ENCODE data around the gene HJV.

The HJV gene

GRCh38 chr1:146007489-146008133 lies 13.9 kb downstream of the HJV start:
- no peak for TF ChIP-seq CTCF (IDR thresholded peaks at IDR 0.05; ENCODE audit: extremely low read depth, insufficient read depth, missing control alignments)
- no peak for DNase-seq (ENCODE audit: low spot score)
- in situ Hi-C loops (cut with MboI; ENCODE audit: low pct_unique_long_range_greater_than_20kb, low sequenced_read_pairs, unreplicated experiment) = loop anchor here (25.0 kb wide), 1 partner anchor 120 kb away; the partner anchor contains the start of gene ANKRD35

GRCh38 chr1:146001709-146002108 lies 19.8 kb downstream of the HJV start:
- in situ Hi-C loops (cut with MboI; ENCODE audit: low pct_unique_long_range_greater_than_20kb, low sequenced_read_pairs, unreplicated experiment) = loop anchor here (25.0 kb wide), 1 partner anchor 114 kb away; the partner anchor contains the start of gene ANKRD35
- DNase-seq (ENCODE audit: low spot score) = no peak
- TF ChIP-seq CTCF (IDR thresholded peaks at IDR 0.05; ENCODE audit: extremely low read depth, insufficient read depth, missing control alignments) = no peak

GRCh38 chr1:145999321-146000024 lies 22.1 kb downstream of the HJV start:
- DNase-seq (ENCODE audit: low spot score) = no peak
- in situ Hi-C loops (cut with MboI; ENCODE audit: low pct_unique_long_range_greater_than_20kb, low sequenced_read_pairs, unreplicated experiment) = loop anchor here (25.0 kb wide), 1 partner anchor 112 kb away; the partner anchor contains the start of gene ANKRD35
- TF ChIP-seq CTCF (IDR thresholded peaks at IDR 0.05; ENCODE audit: extremely low read depth, insufficient read depth, missing control alignments) = no peak

GRCh38 chr1:145997718-145998023 lies 23.9 kb downstream of the HJV start:
- no peak for DNase-seq (ENCODE audit: low spot score)
- in situ Hi-C loops (cut with MboI; ENCODE audit: low pct_unique_long_range_greater_than_20kb, low sequenced_read_pairs, unreplicated experiment) = no loop called here
- TF ChIP-seq CTCF (IDR thresholded peaks at IDR 0.05; ENCODE audit: extremely low read depth, insufficient read depth, missing control alignments) = no peak

GRCh38 chr1:145997016-145997717 lies 24.4 kb downstream of the HJV start:
- DNase-seq (ENCODE audit: low spot score) = peak; percentile 53
- no peak for TF ChIP-seq CTCF (IDR thresholded peaks at IDR 0.05; ENCODE audit: extremely low read depth, insufficient read depth, missing control alignments)
- in situ Hi-C loops (cut with MboI; ENCODE audit: low pct_unique_long_range_greater_than_20kb, low sequenced_read_pairs, unreplicated experiment) = no loop called here

- TF ChIP-seq CTCF (IDR thresholded peaks at IDR 0.05; ENCODE audit: extremely low read depth, insufficient read depth, missing control alignments) = no peak
- in situ Hi-C loops (cut with MboI; ENCODE audit: low pct_unique_long_range_greater_than_20kb, low sequenced_read_pairs, unreplicated experiment) = no loop called here
- DNase-seq (ENCODE audit: low spot score) = peak; percentile 94
Measured at GRCh38 chr1:145996433-145997015, 25.0 kb downstream of the HJV start, which contains the start of gene TXNIP. TXNIP (minus strand) TSS chr1:145996579; CDS start chr1:145996266, 313 bp downstream.
